Mesothelial cell of epicardium (in vitro differentiated cells): ENCODE results near the gene QRICH2. TPM values are rescaled to one million over a fixed set of nuclear protein-coding genes. Genes with fewer than 3 reads are reported as not detected.
"Not testable (repeated sequence)": the region's sequence is repeated elsewhere in the genome, so short reads cannot be mapped to it uniquely, and the experiment has no call there.

Experiments
- DNase-seq, 2 experiments: peaks; one replicate each; pipeline ENCODE4 v3.0.0; 2021; ENCODE audit warnings: low spot score in 2 of 2; ENCODE audit not compliant: unreplicated experiment in 2 of 2
- H3K27ac Mint-ChIP-seq: 2 replicates; pipeline ENCODE4 v1.8.0; 2021; ENCODE audit warnings: mixed read lengths
- H3K27me3 Mint-ChIP-seq: 2 replicates; pipeline ENCODE4 v1.8.0; 2021; ENCODE audit warnings: low read depth, mixed read lengths
- H3K36me3 Mint-ChIP-seq: 2 replicates; pipeline ENCODE4 v1.8.0; 2021; ENCODE audit warnings: mixed read lengths
- H3K4me1 Mint-ChIP-seq: 2 replicates; pipeline ENCODE4 v1.8.0; 2021; ENCODE audit warnings: mixed read lengths
- H3K4me3 Mint-ChIP-seq: 2 replicates; pipeline ENCODE4 v1.8.0; 2021; ENCODE audit warnings: mild to moderate bottlenecking, moderate library complexity, mixed read lengths
- H3K9me3 Mint-ChIP-seq: 2 replicates; pipeline ENCODE4 v1.8.0; 2021; ENCODE audit warnings: mixed read lengths
- total RNA-seq: library from RNA; stranded (reverse); gene quantifications from 3 replicates; pipeline ENCODE4 v1.2.1, GENCODE V29; 2021
- TF ChIP-seq, protein P1 (sequence below): fragments of 200-600 bp; sonication (generic); IDR thresholded peaks from one replicate; pipeline ENCODE4 v1.5.0; 2021; ENCODE audit warnings: antibody characterized with exemption; ENCODE audit not compliant: unreplicated experiment

Gene QRICH2
- total RNA-seq, 1 donor from 2014 or later: 7.2 TPM

DNA sequence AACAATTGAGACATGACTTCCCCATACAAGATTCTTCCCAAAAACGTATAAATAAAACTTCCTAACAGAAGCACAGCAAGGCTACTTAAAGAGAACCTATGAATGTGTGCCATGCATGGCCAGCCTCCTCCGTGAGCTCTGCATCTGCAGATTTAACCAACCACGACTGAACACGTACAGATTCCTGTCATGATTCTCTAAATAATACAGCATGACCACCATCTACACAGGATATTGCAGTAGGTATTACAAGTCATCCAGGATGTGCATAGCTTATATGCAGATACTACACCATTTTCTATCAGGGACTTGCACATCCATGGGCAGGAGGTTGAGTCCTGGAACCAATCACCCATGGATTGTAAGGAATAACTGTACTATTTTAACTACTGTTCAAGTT, 1.4 kb upstream of the QRICH2 start:
- TF ChIP-seq, protein P1, sequence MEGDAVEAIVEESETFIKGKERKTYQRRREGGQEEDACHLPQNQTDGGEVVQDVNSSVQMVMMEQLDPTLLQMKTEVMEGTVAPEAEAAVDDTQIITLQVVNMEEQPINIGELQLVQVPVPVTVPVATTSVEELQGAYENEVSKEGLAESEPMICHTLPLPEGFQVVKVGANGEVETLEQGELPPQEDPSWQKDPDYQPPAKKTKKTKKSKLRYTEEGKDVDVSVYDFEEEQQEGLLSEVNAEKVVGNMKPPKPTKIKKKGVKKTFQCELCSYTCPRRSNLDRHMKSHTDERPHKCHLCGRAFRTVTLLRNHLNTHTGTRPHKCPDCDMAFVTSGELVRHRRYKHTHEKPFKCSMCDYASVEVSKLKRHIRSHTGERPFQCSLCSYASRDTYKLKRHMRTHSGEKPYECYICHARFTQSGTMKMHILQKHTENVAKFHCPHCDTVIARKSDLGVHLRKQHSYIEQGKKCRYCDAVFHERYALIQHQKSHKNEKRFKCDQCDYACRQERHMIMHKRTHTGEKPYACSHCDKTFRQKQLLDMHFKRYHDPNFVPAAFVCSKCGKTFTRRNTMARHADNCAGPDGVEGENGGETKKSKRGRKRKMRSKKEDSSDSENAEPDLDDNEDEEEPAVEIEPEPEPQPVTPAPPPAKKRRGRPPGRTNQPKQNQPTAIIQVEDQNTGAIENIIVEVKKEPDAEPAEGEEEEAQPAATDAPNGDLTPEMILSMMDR: no peak
- Mint-ChIP-seq H3K27me3 (no peaks in the 10 kb centered on the region), H3K36me3 (peaks cover 27% of the 10 kb centered on the region), H3K4me1 (no peaks in the 10 kb centered on the region), H3K27ac (no peak overlapping the region), H3K9me3 (no peaks in the 10 kb centered on the region), H3K4me3 (no peak overlapping the region)
- DNase-seq: no peak

DNA sequence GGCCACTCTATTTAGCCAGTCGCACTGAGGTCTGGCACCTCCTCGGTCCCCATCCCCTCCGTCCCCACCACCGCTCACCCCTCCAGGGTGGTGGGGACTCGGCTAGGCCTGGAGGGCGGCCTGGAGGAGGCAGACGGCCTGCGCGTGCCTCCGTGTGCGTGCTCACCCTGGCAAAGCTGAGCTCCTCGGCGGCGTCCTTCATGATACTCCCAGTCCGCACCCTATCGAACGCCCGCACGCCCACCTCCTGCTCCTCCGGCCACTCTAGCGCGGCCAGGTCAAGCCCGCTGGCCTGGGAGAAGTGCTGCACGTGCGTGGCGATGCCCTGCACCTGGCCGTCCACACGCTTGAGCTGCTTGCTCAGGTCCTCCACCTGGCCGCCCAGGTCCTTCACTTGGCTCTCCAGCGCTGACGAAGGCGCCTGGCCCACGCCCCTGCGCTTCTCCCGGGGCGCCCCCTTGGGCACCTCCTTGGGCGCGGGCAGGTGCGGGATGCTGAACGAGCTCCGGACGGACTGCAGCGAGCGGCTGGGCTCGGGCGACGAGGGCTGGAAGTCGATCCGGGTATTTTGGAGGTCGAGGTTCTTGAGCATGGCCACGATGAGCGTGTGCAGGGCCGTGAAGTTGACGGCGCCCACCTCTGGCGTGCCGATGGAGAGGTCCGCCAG, 644 bp downstream of the QRICH2 start:
- H3K36me3 Mint-ChIP-seq: peaks cover 19% of the 10 kb centered on the region
- no peak overlapping the region for H3K4me3 Mint-ChIP-seq
- H3K27ac Mint-ChIP-seq: no peak overlapping the region
- H3K9me3 Mint-ChIP-seq: no peaks in the 10 kb centered on the region
- TF ChIP-seq, protein P1: no peak
- DNase-seq: no peak
- no peaks in the 10 kb centered on the region for H3K4me1 Mint-ChIP-seq
- H3K27me3 Mint-ChIP-seq: no peaks in the 10 kb centered on the region

DNA sequence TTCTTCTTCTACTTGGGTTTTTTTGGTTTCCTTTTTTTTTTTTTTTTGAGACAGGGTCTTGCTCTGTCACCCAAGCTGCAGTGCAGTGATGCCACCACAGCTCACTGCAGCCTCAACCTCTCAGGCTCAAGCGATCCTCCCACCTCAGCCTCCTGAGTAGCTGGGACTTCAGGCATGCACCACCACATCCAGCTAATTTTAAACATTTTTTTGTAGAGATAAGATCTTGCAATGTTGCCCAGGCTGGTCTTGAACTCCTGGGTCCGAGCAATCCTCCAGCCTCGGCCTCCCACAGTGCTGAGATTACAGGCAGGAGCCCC, 3.0 kb downstream of the QRICH2 start:
- H3K4me1 Mint-ChIP-seq, H3K27me3 Mint-ChIP-seq, H3K27ac Mint-ChIP-seq, H3K4me3 Mint-ChIP-seq, DNase-seq, H3K9me3 Mint-ChIP-seq: not testable (repeated sequence)
- peaks cover 10% of the 10 kb centered on the region for H3K36me3 Mint-ChIP-seq

DNA sequence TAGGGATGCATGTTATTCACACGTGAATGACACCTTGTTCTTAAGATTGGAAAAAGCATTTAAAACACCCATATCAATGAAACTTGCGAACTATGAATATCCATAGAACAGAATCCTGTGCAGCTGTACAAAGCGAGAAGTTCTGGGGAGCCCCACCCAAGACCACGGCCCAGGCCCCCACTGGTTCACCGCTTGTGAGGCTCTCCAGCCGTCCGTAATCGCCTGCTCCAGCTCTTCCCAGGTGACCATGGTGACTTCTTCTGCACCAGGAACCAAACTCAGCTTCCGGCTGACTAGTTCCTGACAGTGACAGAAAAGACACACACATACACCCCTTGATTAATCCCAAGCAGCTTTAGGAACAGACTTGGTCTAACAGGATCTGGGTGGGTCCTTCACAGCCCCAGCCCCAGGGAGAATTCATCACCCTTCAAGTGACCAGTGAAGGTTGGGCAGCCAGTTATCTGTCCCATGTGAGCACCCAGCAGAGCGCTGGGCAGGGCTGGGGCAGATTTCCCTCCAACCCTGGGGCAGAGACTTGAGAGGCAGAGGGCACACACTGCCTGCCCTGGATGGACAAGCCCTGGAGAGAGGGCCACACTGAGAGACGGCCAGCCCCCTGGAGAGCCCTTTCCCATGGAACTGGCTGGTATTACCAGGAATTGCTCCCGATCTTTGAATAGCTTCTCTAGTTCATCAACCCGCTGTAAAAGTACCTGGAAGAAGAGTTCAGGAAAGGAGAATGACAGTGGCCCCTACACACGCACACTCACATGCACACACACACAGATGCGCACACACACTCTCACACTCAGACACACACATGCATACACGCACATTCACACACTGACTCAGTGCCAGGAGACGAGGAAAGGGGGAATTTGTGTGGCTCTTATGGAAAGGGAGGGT, 3.6 kb downstream of the QRICH2 start:
- H3K4me1 Mint-ChIP-seq: no peaks in the 10 kb centered on the region

DNA sequence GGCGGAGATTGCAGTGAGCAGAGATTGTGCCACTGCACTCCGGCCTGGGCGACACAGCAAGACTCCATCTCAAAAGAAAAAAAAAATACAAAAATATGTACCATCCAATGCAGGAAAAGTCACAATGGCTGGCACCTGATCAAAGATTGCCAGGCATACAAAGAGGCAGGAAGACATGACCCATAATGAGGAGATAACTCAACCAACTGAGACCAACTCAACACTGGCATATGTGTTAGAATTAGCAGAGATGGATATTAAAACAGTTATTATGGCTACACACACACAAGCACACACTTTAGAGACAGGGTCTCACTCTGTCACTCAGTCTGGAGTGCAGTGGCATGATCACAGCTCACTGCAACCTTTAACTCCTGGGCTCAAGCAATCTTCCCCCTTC, 10.6 kb downstream of the QRICH2 start:
- no peaks in the 10 kb centered on the region for H3K9me3 Mint-ChIP-seq
- H3K27ac Mint-ChIP-seq: no peak overlapping the region
- TF ChIP-seq, protein P1: no peak
- DNase-seq: no peak
- H3K4me3 Mint-ChIP-seq: no peak overlapping the region
- peaks cover 3% of the 10 kb centered on the region for H3K36me3 Mint-ChIP-seq
- no peaks in the 10 kb centered on the region for H3K4me1 Mint-ChIP-seq
- H3K27me3 Mint-ChIP-seq: no peaks in the 10 kb centered on the region

More for the DNA sequence above, 3.6 kb downstream of the QRICH2 start:
- DNase-seq: no peak
- H3K9me3 Mint-ChIP-seq: no peaks in the 10 kb centered on the region
- H3K27ac Mint-ChIP-seq: no peak overlapping the region
- TF ChIP-seq, protein P1: no peak
- no peak overlapping the region for H3K4me3 Mint-ChIP-seq
- H3K36me3 Mint-ChIP-seq: peaks cover 8% of the 10 kb centered on the region
- H3K27me3 Mint-ChIP-seq: no peaks in the 10 kb centered on the region

DNA sequence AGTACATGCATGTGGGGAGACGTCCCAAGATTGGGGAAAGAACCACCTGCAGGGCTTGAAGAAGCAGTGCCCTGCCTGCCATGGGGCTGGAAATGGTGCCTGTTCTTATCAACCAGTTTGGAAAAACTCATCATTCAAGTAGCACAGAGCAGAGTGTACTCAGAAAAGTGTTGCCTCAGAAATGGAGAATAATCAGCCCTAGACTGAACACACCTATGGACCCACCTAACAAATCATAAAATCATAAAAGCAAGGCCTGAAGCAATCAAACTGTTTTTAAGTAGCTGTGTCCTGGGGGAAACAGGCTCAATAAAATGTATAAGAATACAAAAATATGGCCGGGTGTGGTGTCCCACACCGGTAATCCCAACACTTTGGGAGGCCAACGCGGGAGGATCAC, 11.2 kb downstream of the QRICH2 start:
- H3K27ac Mint-ChIP-seq: no peak overlapping the region
- DNase-seq: no peak
- TF ChIP-seq, protein P1: no peak
- no peaks in the 10 kb centered on the region for H3K9me3 Mint-ChIP-seq
- H3K36me3 Mint-ChIP-seq: peaks cover 6% of the 10 kb centered on the region
- H3K4me1 Mint-ChIP-seq: no peaks in the 10 kb centered on the region
- no peak overlapping the region for H3K4me3 Mint-ChIP-seq
- no peaks in the 10 kb centered on the region for H3K27me3 Mint-ChIP-seq
